GM12801 (cell line): ENCODE measurements around the gene FAM83D.

Source experiments
- CTCF ChIP-seq: IDR thresholded peaks from one replicate; pipeline ENCODE4 v1.5.1; 2011; ENCODE audit warnings: control low read depth; ENCODE audit not compliant: insufficient read length; ENCODE audit errors: extremely low read depth

FAM83D gene

GRCh38 chr20:38926934-38927616, 858 bp downstream of the FAM83D start:
- TF ChIP-seq CTCF: no peak

GRCh38 chr20:38927902-38928578, 1.8 kb downstream of the FAM83D start:
- TF ChIP-seq CTCF: no peak

- no peak for TF ChIP-seq CTCF
Observed at GRCh38 chr20:38930242-38930569, 4.0 kb downstream of the FAM83D start.

GRCh38 chr20:38931984-38932383, 5.8 kb downstream of the FAM83D start:
- TF ChIP-seq CTCF: no peak

GRCh38 chr20:38932457-38933120, 6.4 kb downstream of the FAM83D start:
- no peak for TF ChIP-seq CTCF

- no peak for TF ChIP-seq CTCF
Observed at GRCh38 chr20:38934530-38934929, 8.3 kb downstream of the FAM83D start.

- TF ChIP-seq CTCF: no peak
Observed at GRCh38 chr20:38935285-38935684, 9.1 kb downstream of the FAM83D start.
